Peyer's patch (tissue), 4 donors: ENCODE data around the gene CD300H.

ENCODE experiments used
- POLR2A ChIP-seq, 2 donors: fragments of 450-650 bp; IDR thresholded peaks; one replicate each; pipeline ENCODE4 v1.5.1; 2017; ENCODE audit warnings: antibody characterized with exemption in 2 of 2, mild to moderate bottlenecking in 2 of 2, moderate library complexity in 2 of 2
- TF ChIP-seq, protein P1 (sequence below), 6 experiments: fragments of 450-650 bp in 4 of 6; fragments of 200-600 bp in 2 of 6; sonication (generic) in 1 of 6; IDR thresholded peaks; one replicate each; pipeline ENCODE4 v1.5.1; 2017 to 2019; ENCODE audit warnings: antibody characterized with exemption in 6 of 6, mild to moderate bottlenecking in 3 of 6, moderate library complexity in 1 of 6

DNA sequence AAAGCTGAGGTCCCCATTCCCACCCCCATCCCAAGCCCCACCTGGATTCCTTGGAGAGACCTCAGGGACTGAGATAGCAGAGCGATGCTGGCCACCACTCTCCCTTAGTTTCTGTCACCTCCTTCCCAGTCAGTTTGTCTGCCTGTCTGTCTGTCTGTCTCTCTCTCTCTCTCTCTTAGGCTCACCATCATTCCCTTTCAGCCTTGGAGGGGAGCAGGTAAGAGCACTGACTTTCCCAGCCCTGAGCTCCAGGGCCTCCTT lies 41.9 kb downstream of the CD300H start:
- TF ChIP-seq, protein P1, sequence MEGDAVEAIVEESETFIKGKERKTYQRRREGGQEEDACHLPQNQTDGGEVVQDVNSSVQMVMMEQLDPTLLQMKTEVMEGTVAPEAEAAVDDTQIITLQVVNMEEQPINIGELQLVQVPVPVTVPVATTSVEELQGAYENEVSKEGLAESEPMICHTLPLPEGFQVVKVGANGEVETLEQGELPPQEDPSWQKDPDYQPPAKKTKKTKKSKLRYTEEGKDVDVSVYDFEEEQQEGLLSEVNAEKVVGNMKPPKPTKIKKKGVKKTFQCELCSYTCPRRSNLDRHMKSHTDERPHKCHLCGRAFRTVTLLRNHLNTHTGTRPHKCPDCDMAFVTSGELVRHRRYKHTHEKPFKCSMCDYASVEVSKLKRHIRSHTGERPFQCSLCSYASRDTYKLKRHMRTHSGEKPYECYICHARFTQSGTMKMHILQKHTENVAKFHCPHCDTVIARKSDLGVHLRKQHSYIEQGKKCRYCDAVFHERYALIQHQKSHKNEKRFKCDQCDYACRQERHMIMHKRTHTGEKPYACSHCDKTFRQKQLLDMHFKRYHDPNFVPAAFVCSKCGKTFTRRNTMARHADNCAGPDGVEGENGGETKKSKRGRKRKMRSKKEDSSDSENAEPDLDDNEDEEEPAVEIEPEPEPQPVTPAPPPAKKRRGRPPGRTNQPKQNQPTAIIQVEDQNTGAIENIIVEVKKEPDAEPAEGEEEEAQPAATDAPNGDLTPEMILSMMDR (IDR thresholded peaks at IDR 0.05), result no peak
- no peak for TF ChIP-seq POLR2A (IDR thresholded peaks at IDR 0.05)
